Left hindlimb (tissue), 1 donor: ENCODE data around the gene MS4A6A.
"Not testable (repeated sequence)": the region's sequence is repeated elsewhere in the genome, so short reads cannot be mapped to it uniquely, and the experiment has no call there.

Experiments used
- DNase-seq: peaks from one replicate; pipeline ENCODE4 v3.0.0-alpha.2; 2018

The MS4A6A gene, protein sequence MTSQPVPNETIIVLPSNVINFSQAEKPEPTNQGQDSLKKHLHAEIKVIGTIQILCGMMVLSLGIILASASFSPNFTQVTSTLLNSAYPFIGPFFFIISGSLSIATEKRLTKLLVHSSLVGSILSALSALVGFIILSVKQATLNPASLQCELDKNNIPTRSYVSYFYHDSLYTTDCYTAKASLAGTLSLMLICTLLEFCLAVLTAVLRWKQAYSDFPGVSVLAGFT

GRCh38 chr11:60182541-60183330 lies at the start of gene MS4A6A:
MS4A6A (minus strand) TSS chr11:60183083; CDS start chr11:60181727, 1,356 bp downstream.
- DNase-seq, result no peak

DNA sequence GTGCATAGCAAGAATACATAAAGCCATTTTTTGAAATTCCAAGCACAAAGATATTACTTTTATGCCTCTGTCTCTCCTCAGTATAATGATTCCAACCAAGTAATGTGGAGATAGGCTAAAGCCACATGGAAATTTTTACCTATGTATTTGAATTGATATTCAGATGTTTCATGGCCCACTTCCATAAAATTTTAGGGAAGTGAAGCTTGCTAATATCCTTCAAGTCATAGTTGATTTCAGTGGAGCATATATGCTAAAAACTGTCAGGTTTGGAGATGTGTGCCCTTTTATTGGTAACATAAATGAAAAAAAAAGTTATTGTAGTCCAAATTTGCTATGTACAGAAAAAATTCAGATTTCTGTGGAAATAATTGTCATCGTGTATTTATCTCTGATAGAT lies 47.8 kb upstream of the MS4A6A start:
- no peak for DNase-seq

GRCh38 chr11:60222141-60222540 lies 39.3 kb upstream of the MS4A6A start:
- DNase-seq, result no peak

DNA sequence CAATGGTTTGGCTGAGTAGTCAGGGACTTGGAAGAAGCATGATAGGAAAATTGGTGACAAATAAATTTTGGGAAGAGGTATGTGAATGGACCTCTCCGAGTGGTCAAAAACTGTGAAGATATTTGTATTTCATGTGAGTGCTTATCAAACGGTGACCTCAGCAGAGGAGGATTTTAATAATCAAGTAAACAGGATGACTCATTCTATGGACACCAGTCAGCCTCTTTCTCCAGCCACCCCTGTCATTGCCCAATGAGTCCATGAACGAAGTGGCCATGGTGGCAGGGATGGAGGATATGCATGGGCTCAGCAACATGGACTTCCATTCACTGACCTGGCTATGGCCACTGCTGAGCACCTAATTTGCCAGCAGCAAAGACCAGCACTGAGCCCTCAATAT lies 38.8 kb upstream of the MS4A6A start:
- no peak for DNase-seq

DNA sequence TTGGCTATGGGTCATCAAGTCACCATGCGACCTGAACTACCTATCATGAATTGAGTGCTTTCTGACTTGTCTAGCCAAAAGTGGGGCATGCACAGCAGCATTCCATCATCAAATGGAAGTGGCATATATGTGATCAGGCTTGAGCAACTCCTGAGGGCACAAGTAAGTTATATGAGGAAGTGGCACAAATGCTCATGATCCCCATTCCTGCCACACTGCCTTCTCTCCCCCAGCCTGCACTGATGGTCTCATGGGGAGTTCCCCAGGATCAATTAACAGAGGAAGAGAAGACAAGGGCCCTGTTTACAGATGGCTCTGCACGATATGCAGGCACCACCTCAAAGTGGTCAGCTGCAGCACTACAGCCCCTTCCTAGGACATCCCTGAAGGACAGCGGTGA lies 38.3 kb upstream of the MS4A6A start:
- no peak for DNase-seq

- no peak for DNase-seq
Measured at GRCh38 chr11:60214386-60214785, 31.5 kb upstream of the MS4A6A start.

GRCh38 chr11:60211206-60211605 lies 28.3 kb upstream of the MS4A6A start:
- no peak for DNase-seq

DNA sequence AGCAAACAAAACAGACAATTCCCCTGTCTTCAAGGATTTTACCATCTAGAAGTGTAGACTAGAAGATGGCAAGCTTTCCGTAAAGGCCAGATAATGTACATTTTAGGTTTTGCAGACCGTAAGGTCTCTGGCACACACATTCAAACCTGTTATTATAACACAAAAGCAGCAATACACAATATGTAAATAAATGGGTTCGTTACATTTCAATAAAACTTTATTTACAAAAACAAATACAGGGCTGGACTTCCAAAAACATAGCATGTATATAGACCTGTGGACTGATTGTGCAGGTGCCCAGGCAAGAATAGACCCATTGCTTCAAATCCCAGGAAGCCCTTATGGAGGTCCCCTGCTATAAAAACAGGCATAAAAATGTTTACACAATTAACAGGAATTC lies 27.1 kb upstream of the MS4A6A start:
- DNase-seq, result no peak

- no peak for DNase-seq
Measured at GRCh38 chr11:60208951-60209350, 26.1 kb upstream of the MS4A6A start.

GRCh38 chr11:60208146-60208895 lies 25.4 kb upstream of the MS4A6A start:
- DNase-seq, result no peak

GRCh38 chr11:60206616-60207015 lies 23.7 kb upstream of the MS4A6A start:
- no peak for DNase-seq

DNA sequence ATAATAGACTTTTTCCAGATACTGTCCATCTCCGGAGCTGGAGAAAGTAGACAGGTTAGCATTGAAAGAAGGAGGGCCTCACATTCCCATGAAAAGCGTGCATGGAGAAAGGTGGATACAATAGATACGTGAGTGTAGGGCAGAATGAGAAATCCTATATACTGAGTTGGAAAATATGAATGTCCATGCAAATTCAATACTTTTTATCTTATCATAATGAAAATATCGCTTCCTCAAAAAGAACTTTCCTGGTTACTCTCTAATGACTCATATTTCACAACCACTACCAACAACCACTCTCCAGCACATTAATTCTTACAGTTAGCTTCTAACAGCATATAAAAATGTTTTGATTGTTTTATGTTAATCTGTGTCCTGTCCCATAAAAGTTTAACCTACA lies 22.0 kb upstream of the MS4A6A start:
- no peak for DNase-seq

- not testable (repeated sequence) for DNase-seq
Measured at GRCh38 chr11:60201334-60201733, 18.5 kb upstream of the MS4A6A start.

GRCh38 chr11:60197442-60197841 lies 14.6 kb upstream of the MS4A6A start:
- DNase-seq, result no peak

DNA sequence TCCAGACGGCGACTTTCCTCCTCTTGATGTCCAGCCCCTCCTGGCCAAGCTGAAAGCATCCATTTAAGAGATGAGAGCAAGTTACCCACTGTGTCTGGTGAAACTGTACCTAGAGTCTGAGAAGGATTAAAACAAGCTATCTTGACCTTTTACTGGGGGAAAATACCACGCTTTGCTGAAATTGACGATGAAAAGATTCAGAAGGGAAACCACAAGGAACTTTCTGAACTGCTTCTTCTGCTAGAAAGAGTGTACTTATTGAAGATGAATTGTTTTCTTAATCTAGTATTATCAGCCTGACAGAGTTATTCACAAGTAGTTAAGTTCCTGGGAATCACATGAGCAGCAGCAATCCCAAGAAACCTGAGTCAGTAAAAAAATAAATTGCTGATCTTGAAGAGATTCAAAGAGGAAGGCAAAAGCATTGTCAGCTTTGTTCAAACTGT lies 13.1 kb upstream of the MS4A6A start:
- no peak for DNase-seq

DNA sequence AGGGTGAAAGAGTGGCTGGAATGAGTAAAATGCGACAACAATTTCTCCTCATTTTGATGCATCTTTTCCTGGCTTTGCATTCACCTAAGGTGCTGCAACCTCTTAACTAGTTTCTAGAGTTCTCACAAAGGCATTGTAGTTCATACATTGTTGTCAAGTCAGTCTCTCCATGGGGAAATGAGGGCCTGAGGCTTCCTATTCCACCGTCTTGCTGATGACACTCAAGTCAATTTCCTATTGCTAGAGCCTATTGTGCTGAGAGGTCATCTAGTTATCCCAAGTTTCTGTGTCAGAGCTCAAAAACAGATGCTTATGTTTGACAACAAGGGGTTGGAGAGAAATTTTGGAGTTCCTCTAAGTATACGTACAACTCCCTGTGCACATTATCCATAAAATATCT lies 11.6 kb upstream of the MS4A6A start:
- DNase-seq, result no peak

- DNase-seq, result peak; percentile 31
Measured at GRCh38 chr11:60193687-60194433, 11.0 kb upstream of the MS4A6A start.

- not testable (repeated sequence) for DNase-seq
Measured at GRCh38 chr11:60192564-60192963, 9.7 kb upstream of the MS4A6A start.

GRCh38 chr11:60188481-60188880 lies 5.6 kb upstream of the MS4A6A start:
- DNase-seq, result not testable (repeated sequence)

GRCh38 chr11:60186128-60186527 lies 3.2 kb upstream of the MS4A6A start:
- DNase-seq, result not testable (repeated sequence)

DNA sequence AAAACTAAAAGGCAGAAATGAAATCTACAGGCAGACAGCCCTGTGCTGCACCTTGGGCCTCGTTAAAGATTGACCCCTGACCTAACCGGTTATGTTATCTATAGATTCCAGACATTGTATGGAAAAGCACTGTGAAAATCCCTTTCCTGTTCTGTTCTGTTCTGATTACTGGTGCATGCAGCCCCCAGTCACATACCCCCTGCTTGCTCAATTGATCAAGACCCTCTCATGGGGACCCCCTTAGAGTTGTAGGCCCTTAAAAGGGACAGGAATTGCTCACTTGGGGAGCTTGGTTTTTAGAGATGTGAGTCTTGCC lies 2.6 kb upstream of the MS4A6A start:
- not testable (repeated sequence) for DNase-seq

- no peak for DNase-seq
Measured at GRCh38 chr11:60184824-60185511, 2.1 kb upstream of the MS4A6A start.
